Stimulated activated CD4-positive, alpha-beta T cell treated with anti-CD3 and anti-CD28 coated beads, Interleukin-15, amount 100 ng/mL, for 1 hour (primary cell): Measurements from ENCODE around the gene EXOSC2.

Experiments used
- DNase-seq, 2 donors: peaks; one replicate each; pipeline ENCODE4 v3.0.0-alpha.2; 2020; ENCODE audit warnings: low read depth in 1 of 2, low spot score in 1 of 2

EXOSC2 gene

DNA sequence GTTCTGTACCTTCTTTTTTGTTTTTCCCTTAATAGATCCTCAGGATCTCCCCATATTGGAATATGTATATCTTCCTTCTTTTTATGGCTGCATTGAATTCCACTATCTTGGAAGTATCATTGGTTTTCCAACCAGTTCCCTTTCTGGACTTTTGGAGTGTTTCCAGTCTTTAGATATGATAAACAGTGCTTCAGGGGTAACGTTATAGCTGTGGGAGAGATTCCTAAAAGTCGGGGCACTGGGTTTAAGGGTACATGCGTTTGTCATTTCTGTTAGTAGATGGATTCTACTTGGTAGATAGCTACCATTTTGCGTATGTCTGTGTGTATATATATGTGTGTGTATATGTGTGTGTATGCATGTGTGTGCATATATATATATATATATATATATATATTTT, 42.0 kb downstream of the EXOSC2 start:
- DNase-seq: no peak

DNA sequence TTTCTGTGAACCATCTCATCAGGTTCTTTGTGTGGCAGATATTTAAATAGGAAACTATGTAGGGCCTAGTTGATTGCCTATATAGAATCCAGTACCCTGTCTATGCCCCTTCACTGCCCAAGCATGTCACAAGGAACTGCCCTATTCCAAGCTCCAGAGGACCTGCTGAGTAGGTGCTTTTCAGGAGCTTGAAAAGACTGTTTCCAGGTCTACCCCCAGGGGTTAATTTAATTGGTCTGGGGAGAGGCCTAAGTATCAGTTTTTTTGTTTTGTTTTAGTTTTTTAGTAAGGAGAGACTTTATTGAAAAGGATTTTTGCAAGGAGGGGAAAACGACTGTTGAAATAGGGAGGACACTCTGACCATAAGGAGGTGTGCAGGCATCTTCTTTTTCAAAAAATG, 43.3 kb downstream of the EXOSC2 start:
- DNase-seq: no peak

DNA sequence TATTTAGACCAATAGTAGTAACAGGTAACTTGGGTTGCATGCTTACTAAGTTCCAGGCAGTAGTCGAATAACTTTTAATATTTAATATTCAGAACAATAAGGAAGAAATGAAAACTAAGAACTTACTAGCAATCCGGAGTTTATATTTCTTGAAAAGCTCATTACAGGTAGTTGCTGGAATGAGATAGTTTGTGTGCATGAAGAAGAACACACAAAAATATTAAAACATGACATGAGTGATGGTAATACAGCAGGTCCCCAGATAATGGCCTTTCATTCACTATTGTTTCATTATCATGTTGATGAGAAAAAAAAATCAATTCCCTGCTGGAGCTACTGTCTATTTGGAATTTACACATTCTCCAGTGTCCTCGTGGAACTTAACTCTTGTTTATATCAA, 44.7 kb downstream of the EXOSC2 start:
- no peak for DNase-seq

DNA sequence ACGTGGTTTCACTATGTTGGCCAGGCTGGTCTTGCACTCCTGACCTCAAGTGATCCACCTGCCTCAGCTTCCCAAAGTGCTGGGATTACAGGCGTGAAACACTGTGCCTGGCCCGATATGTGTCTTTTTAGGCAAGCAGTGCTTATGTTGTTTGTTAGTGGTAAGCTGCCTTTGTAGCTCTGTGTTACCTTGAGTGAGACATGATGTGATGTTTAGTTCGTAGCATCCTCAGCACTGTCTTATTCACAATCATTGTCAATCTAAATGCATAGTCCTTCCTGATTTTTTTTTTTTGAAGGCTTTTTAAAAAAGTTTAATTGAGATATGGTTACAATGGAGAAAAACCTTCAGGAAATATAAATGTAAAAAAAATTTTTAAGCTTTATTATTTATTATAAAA, 45.5 kb downstream of the EXOSC2 start:
- DNase-seq: no peak

DNA sequence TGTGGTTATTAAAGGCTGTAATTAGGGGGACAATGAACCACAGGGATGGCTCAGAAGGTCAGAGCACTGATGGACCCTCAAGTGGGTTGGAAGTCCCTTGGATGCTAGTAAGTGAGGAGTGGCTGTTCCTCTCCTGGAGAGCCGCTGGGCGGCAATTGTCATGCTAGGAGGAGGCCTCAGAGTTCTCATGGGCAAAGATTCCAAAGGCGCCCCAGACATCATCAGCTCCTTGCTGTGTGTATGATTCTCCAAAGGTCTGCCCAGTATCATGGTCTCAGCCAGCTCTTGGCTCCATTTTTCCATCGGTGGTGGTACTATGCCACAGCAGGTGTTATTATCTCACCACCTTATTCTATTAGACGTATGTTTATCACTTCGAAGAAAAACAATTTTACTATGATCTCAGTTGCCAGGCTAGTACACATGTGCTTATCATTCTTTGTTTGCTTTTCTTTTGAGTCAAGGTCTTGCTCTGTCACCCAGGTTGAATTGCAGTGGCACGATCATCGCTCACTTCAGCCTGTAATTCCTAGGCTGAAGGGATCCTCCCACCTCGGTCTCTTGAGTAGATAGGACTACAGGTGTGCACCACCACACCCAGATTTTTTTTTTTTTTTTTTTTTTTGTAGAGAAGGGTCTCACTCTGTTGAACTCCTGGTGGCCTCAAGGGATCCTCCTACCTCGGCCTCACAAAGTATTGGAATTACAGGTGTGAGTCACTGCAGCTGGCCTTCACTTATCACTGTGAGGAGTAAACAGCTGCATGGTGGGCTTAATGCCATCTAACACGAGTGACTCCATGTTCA, 46.8 kb downstream of the EXOSC2 start:
- no peak for DNase-seq

DNA sequence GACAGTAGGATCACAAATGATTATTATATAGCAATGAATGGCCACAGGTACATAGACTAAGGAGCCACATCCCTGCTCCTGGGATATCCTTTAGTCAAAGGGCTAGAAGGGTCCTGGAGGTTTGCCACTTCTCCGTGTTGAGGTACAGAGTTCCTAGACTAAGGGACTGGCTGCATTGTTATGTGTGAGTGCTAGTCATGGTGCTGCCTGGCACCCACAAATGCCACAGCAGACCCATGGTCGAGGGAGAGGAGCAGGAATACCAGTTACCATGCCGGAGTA, 47.4 kb downstream of the EXOSC2 start:
- DNase-seq: no peak

DNA sequence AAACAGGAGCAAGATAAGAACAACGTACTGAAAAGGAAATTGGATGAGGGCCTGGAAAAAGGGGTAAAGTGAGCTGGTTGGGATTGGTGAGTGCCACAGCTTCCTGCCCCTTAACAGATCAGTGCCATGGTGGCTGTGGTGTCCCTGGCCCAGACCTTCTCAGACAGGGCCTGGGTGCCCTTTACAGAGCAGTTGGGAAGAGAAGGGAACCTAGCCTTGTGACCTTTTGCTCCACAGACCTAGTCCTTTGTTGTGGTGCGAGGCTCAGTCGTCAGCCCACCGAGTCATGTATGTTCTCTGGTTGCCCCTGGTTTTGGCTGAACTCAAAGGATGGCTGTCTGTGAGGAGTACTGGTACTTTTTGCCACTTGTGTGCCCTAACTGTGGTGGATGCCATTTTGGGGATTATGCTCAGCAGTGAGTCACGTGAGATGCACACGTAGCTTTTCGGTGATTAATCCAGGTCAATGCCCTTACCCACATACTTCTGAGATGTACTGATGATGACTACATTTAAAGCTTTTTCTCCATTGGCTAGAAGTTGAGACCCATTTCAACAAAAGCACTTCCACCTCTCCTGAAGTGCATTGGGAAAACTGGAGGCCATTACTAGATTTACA, 48.4 kb downstream of the EXOSC2 start:
- DNase-seq: no peak

DNA sequence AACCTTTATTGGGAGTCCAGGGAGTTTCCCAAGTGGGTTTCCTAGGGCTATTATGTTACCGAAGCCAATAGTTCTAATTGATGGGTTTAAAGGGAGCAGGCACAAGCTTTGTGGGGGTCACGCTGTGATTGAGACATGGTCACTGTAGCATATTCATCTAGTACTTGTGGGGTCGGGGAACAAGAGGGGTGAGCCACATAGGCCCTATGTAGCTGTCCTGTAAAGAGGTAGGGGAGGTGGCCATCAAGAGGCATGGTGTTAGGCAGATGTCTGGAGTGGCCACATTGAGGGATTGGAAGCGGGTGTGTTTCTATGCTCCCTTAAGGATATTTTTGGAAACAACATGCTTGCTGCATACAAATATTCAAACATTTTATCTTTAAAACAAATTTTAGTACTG, 50.1 kb downstream of the EXOSC2 start:
- no peak for DNase-seq

DNA sequence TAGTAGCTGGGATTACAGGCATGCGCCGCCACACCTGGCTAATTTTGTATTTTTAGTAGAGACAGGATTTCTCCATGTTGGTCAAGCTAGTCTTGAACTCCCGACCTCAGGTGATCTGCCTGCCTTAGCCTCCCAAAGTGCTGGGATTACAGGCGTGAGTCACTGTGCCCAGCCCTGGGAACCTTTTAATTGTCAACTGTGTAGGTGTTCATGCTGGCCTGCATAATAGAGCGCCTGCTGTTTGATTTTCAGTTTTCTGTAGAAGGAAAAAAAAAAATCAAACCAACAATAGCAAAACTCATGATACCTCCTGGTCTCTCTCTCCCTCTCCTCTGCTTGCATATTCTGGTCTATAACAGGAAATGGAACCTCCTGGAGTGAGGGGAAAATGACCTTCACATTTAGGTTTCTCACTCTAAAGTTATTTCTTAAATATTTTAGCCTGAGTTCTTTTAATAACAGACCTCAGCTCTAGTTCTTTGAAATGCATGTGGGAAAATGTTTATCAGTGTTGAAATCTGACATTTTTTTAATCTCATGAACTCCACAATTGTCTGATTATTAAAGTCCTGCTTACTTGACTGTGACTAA, 51.7 kb downstream of the EXOSC2 start:
- no peak for DNase-seq

DNA sequence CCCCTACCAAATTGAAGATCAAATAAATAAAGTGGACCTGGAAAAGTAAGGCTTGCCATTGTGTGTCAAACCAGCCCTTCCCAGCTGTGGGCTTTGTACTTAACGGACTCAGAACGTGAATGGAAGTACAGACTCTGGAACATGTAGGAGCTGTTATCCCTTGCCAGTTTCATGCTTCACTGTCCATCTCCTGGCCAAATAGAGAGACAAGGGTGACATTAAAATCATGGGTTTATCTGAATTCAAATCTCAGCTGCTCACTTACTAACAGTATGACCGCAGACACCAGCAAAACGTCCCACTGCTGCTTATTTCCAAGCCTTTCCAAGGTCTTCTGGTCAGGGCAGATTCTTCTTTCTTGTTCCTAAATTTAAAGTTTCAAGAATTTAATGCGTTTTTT, 52.2 kb downstream of the EXOSC2 start:
- DNase-seq: no peak

DNA sequence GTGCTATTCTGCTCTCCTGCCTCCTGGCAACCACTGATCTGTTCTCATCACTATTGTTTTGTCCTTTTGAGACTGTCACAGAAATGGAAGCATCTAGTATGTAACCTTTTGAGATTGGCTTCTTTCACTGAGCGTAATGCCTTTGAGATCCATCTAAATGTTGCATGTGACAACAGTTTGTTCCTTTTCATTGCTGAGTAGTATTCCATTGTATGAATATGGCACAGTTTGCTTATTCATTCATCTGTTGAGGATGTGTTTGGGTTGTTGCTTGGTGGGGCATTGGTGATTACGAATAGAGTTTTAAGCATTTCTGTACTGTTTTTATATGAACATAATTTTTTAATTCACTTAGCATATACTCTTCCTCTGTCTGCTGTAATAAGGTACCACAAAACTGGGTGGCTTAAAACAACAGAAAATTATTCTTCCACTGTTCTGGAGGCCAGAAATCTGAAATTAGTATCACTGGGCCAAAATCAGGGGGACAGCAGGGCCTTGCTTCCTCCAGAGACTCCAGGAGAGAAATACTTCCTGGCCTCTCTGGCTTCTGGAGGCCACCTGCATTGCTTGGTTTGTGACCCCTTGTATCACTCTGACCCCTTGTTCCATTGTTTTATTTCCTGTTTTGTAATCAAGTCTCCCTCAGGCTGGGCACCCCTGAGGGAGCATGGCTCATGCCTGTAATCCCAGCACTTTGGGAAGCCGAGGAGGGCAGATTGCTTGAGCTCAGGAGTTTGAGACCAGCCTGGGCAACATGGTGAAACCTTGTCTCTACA, 53.0 kb downstream of the EXOSC2 start:
- DNase-seq: no peak

DNA sequence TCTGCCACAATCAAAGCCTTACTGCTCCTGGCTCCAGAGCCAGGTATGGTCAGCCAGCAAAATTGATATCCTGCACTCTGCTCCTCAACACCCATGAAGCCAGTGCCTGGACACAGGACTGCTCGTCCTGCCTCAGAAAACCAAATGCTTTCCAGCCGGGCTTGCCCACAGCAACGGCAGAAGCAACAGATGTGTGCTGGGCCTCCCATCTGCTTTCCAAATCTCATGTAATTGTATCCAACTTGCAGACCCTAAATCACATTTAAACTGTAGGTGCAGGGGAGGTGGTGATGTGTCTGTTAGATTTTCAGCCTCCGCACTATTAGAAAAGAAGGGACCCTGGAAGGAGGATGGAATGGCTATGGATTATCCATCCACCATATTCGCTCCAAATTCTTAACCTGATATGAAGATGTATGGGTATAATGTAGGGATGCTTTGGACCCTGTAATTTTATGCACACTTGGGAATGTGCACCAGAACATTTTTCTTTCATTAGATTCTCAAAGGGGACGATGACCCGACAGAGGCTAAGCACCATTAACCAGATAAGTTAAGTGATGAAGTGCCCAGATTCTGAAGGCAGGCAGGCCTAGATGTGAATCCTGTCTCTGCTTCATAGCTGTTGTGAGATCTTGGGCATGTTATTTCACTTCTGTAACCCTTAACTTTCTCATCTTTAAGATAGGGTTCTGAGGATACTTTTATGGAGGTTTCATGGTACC, 58.2 kb downstream of the EXOSC2 start:
- DNase-seq: no peak
